Activated CD4-positive, CD25-positive, alpha-beta regulatory T cell treated with anti-CD3 and anti-CD28 coated beads, Interleukin-2, amount 50 U/mL, for 72 hours (primary cell): ENCODE results near the gene PSMD1.
"Not testable (repeated sequence)": the region's sequence is repeated elsewhere in the genome, so short reads cannot be mapped to it uniquely, and the experiment has no call there.

Experiments used
- DNase-seq: peaks from one replicate; pipeline ENCODE4 v3.0.0; 2021

PSMD1 gene

GRCh38 chr2:231189171-231189530 is 132.5 kb downstream of the PSMD1 start:
- no peak for DNase-seq

GRCh38 chr2:231189571-231190495 is 133.2 kb downstream of the PSMD1 start:
- DNase-seq: no peak

DNA sequence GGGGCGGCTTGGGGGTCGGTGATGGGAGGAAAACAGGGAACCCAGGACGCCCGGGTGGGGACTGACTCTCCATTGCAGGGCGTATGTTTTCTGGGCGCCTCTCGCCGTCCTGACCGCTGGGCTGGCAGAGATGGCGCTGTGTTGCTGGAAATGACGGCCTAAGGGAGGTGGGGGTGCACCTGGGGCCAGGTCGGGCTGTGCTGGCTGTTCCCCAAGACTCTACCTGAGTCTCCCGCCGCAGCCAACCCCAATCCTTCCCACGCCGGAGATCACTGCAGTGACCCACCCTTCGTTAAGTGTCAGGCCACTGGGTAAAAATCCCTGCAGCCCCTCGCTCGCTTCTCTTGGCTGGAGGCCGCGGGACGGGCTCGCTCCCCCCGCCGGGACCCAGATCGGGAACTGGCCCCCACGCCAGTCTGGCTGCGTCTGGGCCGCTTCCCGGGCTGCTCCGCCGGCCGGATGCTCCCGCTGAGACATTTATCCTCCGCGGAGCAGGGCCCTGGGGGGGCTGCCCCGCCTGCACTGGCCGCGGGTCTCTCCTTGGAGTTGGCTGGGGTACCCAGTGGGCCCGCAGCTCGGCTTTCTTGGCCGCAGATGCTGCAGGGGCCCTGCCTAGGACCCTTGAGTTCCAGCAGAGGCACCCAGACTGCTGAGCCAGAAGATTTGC is 134.0 kb downstream of the PSMD1 start:
- no peak for DNase-seq

- DNase-seq: no peak
Observed at GRCh38 chr2:231191896-231192872, 135.5 kb downstream of the PSMD1 start.

- no peak for DNase-seq
Observed at GRCh38 chr2:231193216-231193615, 136.5 kb downstream of the PSMD1 start.

GRCh38 chr2:231196592-231196991 is 139.9 kb downstream of the PSMD1 start:
- no peak for DNase-seq

GRCh38 chr2:231197196-231197595 is 140.5 kb downstream of the PSMD1 start:
- DNase-seq: not testable (repeated sequence)

DNA sequence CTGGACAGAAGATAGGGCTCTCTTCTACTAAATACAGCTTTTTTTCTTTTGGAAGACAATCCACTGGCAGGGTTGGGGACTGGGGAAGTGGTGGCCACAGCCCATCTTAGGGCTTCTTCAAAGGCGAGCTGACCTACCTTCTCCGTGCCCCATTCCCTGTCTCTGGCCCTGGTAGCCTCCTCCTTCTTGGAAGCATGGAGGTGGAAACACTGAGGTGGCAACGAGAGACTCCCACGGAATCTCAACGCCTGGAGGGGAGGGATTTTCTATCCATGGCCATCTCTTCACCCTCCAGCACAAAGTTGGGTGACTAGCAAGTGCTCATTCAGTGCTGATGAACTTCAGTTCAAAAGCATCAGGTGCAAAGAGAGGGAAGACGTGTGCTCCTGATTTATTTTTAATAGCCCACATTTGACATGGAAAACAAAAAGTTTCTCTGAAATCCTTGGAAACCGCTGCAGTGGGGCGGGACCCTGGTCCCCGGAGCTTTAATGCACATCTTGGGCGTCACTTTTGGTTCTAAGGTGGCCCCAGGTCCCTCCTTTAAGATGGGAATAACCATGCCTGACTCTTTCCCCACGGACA is 141.1 kb downstream of the PSMD1 start:
- DNase-seq: no peak

GRCh38 chr2:231198291-231199173 is 141.9 kb downstream of the PSMD1 start, which contains the start of gene ARMC9:
Gene ARMC9, plus strand, starts transcription at chr2:231198631. Its CDS starts 7,608 bp downstream, at chr2:231206239.
- DNase-seq: peak; percentile 82

- no peak for DNase-seq
Observed at GRCh38 chr2:231199219-231199618, 142.6 kb downstream of the PSMD1 start.

DNA sequence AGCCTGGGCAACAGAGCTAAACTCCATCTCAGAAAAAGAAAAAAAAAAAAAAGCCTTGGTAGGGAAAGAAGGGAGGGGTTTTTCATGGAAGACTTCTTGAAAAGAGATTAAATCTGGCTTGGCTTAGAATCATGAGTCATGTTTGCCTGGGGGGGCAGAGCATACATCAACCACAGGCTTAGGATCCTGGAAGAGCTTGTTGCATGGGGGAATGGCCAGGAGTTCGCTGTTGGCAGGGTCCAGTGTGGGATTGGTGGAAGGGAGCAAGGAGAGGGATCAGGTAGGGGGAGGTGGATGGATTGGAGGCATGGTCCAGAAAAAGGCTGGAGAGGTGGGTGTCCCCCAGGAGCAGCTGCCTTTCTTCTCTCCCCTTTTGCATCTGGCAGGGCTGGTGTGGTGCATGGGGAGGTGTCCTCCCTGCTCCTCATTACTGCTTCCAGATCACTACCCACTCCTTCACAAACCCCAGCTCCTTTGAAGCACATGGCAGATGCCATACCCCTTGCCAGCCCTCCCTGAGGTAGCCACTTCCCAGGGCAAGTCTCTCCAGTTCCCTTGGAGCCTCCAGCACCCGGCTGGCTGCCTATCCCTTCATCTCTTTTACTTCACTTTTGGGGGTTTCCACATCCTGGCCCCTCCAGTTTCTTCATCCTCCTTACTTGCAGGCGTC is 144.3 kb downstream of the PSMD1 start:
- no peak for DNase-seq

GRCh38 chr2:231201475-231201814 is 144.8 kb downstream of the PSMD1 start:
- DNase-seq: no peak

- DNase-seq: no peak
Observed at GRCh38 chr2:231203087-231203486, 146.4 kb downstream of the PSMD1 start.

DNA sequence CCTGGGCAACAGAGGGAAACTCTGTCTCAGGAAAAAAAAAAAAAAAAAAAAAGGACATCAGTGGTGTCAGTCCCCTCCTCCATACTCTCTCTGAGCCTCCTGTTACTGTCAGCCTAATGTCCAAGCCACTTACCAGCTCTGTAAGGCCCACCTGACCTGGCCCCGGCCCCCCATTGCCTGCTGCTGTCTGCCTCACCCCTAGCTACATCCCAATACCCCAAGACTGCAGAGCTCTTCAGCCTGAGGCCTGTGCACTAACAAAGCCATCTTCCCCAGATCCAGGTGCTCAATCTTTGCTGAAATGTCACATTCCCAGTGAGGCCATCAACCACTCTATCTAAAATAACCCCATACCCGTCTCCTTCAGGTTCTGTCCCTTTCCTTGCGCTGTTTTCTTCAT is 147.5 kb downstream of the PSMD1 start:
- no peak for DNase-seq

DNA sequence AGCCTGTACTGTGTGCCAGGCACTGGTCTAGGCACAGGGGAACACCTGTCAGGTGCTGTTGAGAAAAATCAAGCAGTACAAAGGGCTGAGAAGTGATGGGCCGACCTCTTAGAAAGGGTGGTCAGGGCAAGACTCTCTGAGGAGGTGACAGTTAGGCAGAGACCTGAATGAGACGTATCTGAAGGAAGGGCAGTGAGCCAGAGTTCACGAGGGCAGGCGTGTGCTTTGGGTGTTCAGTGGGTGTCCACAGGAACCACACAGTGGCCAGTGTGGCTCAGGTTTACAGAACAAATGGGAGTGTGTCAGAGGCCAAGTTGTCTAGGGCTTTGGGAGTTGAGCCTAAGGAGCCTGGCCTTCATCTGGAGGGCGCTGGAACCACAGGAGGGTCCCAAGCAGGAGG is 147.9 kb downstream of the PSMD1 start:
- no peak for DNase-seq

DNA sequence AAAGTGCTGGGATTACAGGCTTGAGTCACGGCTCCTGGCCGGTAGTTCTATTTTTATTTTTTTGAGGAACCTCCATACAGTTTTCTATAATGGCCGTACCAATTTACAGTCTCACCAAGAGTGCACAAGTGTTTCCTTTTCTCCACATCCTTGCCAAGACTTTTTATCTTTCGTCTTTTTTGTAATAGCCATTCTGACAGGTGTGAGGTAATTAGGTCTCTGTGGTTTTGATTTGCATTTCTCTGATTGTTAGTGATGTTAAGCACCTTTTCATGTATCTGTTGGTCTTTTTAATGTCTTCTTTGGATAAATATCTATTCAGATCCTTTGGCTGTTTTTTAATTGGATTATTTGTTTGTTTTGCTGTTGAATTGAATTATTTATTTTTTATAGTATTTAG is 151.1 kb downstream of the PSMD1 start:
- DNase-seq: no peak

- DNase-seq: no peak
Observed at GRCh38 chr2:231210782-231211181, 154.1 kb downstream of the PSMD1 start.

DNA sequence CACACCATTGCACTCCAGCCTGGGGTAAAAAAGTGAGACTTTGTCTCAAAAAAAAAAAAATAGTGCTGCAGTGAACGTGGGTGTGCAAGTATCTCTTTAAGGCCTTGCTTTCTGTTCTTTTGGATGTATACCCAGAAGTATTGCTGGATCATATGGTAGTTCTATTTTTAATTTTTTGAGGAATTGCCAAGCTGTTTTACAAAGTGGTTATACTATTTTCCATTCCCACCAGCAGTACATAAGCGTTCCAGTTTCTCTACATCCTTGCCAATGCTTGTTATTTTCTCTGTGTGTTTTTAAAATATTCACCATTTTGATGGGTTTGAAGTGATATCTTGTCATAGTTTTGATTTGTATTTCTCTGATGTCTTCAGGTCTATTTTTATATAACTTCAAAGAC is 154.8 kb downstream of the PSMD1 start:
- no peak for DNase-seq

- DNase-seq: no peak
Observed at GRCh38 chr2:231212329-231212845, 155.7 kb downstream of the PSMD1 start.

- DNase-seq: no peak
Observed at GRCh38 chr2:231213931-231214642, 157.4 kb downstream of the PSMD1 start.
